Endothelial cell of umbilical vein (primary cell): ENCODE data around the gene ANGPT4. TPM values are rescaled to one million over a fixed set of nuclear protein-coding genes. Genes with fewer than 3 reads are reported as not detected.

Experiments used
- BruUV-seq: library from RNA; stranded (reverse); fragments of 400-500 nt; replicated peaks from 2 replicates; lab custom pipeline; 2021; lab: Mats Ljungman, UMichigan
- CTCF ChIA-PET: fragments of 300-600, 350-600 bp; sonication (Branson Sonifier 250); formaldehyde crosslinking; loops from one replicate; lab custom pipeline; 2021; ENCODE audit warnings: antibody characterized with exemption, inconsistent platforms; lab: Charles Lee
- POLR2A ChIA-PET: fragments of 300-600, 350-600 bp; sonication (Branson Sonifier 250); formaldehyde crosslinking; loops from one replicate; lab custom pipeline; 2021; ENCODE audit warnings: antibody characterized with exemption, inconsistent platforms; lab: Charles Lee
- DNase-seq: peaks from one replicate; pipeline ENCODE4 v3.0.0-alpha.2; 2011; ENCODE audit warnings: low read depth, low spot score
- FAIRE-seq: peaks from 2 replicates; lab custom pipeline; 2011; peaks lifted over from hg19 to GRCh38; lab: Jason Lieb, UNC
- H2AFZ ChIP-seq: 2 replicates; pipeline ENCODE4 v1.6.0; 2012; ENCODE audit warnings: low read depth, low read length, control low read depth, inconsistent platforms
- H3K27ac ChIP-seq: 2 replicates; pipeline ENCODE4 v1.5.1; 2011; ENCODE audit warnings: low read depth, mild to moderate bottlenecking, control low read depth, low read length, moderate library complexity; ENCODE audit not compliant: insufficient read depth
- H3K27me3 ChIP-seq, 2 experiments: 2 replicates each; pipeline versions ENCODE4 v1.6.0 to v1.6.1; 2011; ENCODE audit warnings: low read length in 2 of 2, mixed read lengths in 1 of 2; ENCODE audit not compliant: control insufficient read depth in 2 of 2, insufficient read depth in 2 of 2
- H3K36me3 ChIP-seq, 2 experiments: 2 replicates in 1 of 2; 3 replicates in 1 of 2; pipeline ENCODE4 v1.5.1; 2011; ENCODE audit warnings: low read length in 2 of 2, mild to moderate bottlenecking in 1 of 2, moderate library complexity in 1 of 2; ENCODE audit not compliant: control insufficient read depth in 2 of 2, insufficient read depth in 2 of 2; ENCODE audit errors: extremely low read depth in 1 of 2
- H3K4me1 ChIP-seq: 3 replicates; pipeline ENCODE4 v1.5.1; 2011; ENCODE audit warnings: mild to moderate bottlenecking, low read length; ENCODE audit not compliant: control insufficient read depth, insufficient read depth; ENCODE audit errors: extremely low read depth
- H3K4me2 ChIP-seq: 2 replicates; pipeline ENCODE4 v1.6.1; 2011; ENCODE audit warnings: low read length, control low read depth, mixed read lengths; ENCODE audit not compliant: insufficient read depth
- H3K4me3 ChIP-seq, 3 experiments: fragments of 200-600 bp in 1 of 3; sonication (generic), shearing (Covaris generic) in 1 of 3; replicated peaks in 1 of 3; 2 replicates each; pipeline ENCODE4 v1.5.1; 2011 to 2016; ENCODE audit warnings: control low read depth in 3 of 3, low read length in 3 of 3, mild to moderate bottlenecking in 2 of 3, inconsistent platforms in 1 of 3, low read depth in 1 of 3, moderate library complexity in 1 of 3; ENCODE audit not compliant: insufficient read depth in 1 of 3
- H3K79me2 ChIP-seq: 2 replicates; pipeline ENCODE4 v1.6.0; 2012; ENCODE audit warnings: low read length, inconsistent platforms; ENCODE audit not compliant: control insufficient read depth, insufficient read depth
- H3K9ac ChIP-seq: replicated peaks from 2 replicates; pipeline ENCODE3; 2011; ENCODE audit warnings: low read length, control low read depth; ENCODE audit not compliant: insufficient read depth; ENCODE audit errors: extremely low read depth
- H3K9me1 ChIP-seq: replicated peaks from 3 replicates; pipeline ENCODE4 v1.6.0; 2011; ENCODE audit warnings: mild to moderate bottlenecking, low read length; ENCODE audit not compliant: control insufficient read depth, insufficient read depth; ENCODE audit errors: extremely low read depth
- H3K9me3 ChIP-seq: replicated peaks from 2 replicates; pipeline ENCODE4 v1.5.1; 2012; ENCODE audit warnings: low read length, inconsistent platforms; ENCODE audit not compliant: control insufficient read depth, insufficient read depth
- H4K20me1 ChIP-seq: replicated peaks from 2 replicates; pipeline ENCODE3; 2011; ENCODE audit warnings: mild to moderate bottlenecking, low read length; ENCODE audit not compliant: control insufficient read depth, insufficient read depth; ENCODE audit errors: extremely low read depth
- CTCF ChIP-seq, 2 donors: IDR thresholded peaks; 1 replicate in 1 of 2; 2 replicates in 1 of 2; pipeline ENCODE4 v1.5.1; 2011; ENCODE audit warnings: low read length in 2 of 2, mild to moderate bottlenecking in 2 of 2, moderate library complexity in 2 of 2, control low read depth in 1 of 2, inconsistent platforms in 1 of 2, low read depth in 1 of 2; ENCODE audit not compliant: insufficient read depth in 1 of 2; ENCODE audit errors: extremely low read depth in 1 of 2
- EZH2 ChIP-seq: IDR thresholded peaks from 2 replicates; pipeline ENCODE4 v1.6.1; 2012; ENCODE audit warnings: borderline replicate concordance, low read depth, mild to moderate bottlenecking, moderate library complexity, low read length, inconsistent platforms; ENCODE audit not compliant: severe bottlenecking
- FOS ChIP-seq: IDR thresholded peaks from 2 replicates; pipeline ENCODE4 v1.6.1; 2011; ENCODE audit warnings: mild to moderate bottlenecking, low read length, moderate library complexity, borderline replicate concordance; ENCODE audit not compliant: insufficient read depth
- GATA2 ChIP-seq: IDR thresholded peaks from 2 replicates; pipeline ENCODE4 v1.7.0; 2011; ENCODE audit warnings: low read depth, mild to moderate bottlenecking, moderate library complexity, mixed read lengths, low read length; ENCODE audit not compliant: insufficient read length, insufficient read depth
- JUN ChIP-seq: IDR thresholded peaks from 2 replicates; pipeline ENCODE4 v1.6.1; 2011; ENCODE audit warnings: borderline replicate concordance, low read depth; ENCODE audit not compliant: insufficient read length, insufficient read depth
- MYC ChIP-seq: IDR thresholded peaks from one replicate; pipeline ENCODE4 v1.6.1; 2011; ENCODE audit warnings: mild to moderate bottlenecking, low read depth, low read length
- POLR2A ChIP-seq: IDR thresholded peaks from 2 replicates; pipeline ENCODE4 v1.6.1; 2012; ENCODE audit warnings: low read depth, mild to moderate bottlenecking, control low read depth, low read length
- POLR2AphosphoS5 ChIP-seq: IDR thresholded peaks from 2 replicates; pipeline ENCODE4 v1.6.1; 2012; ENCODE audit warnings: low read depth, mild to moderate bottlenecking, control low read depth, low read length, moderate library complexity; ENCODE audit not compliant: insufficient read depth
- dilution Hi-C: fragments of 300-500 bp; cut with MboI; formaldehyde crosslinking; loops from one replicate; pipeline ENCODE4 v1.15.0; 2019; ENCODE audit warnings: low sequenced_read_pairs; ENCODE audit not compliant: extremely low pct_ligation_motif_present
- intact Hi-C: fragments of 100-400 bp; cut with micrococcal nuclease; formaldehyde crosslinking; loops from one replicate; pipeline ENCODE4 v1.10.0; 2022
- polyA plus RNA-seq, 4 experiments: library from polyadenylated mRNA; depleted of rRNA in 3 of 4; stranded (reverse) in 3 of 4; unstranded in 1 of 4; fragments of >200 nt; gene quantifications; 2 replicates each; pipeline versions ENCODE4 v1.2.1 to v1.2.3, GENCODE V29; 2011 to 2012; ENCODE audit warnings: missing spikeins in 1 of 4
- total RNA-seq: library from RNA; stranded (reverse); gene quantifications from 2 replicates; pipeline ENCODE4 v1.2.3, GENCODE V29; 2021
- TF ChIP-seq, protein P1 (sequence below): IDR thresholded peaks from 2 replicates; pipeline ENCODE4 v1.6.1; 2011; ENCODE audit not compliant: insufficient read depth, insufficient read length

The ANGPT4 gene
- total and polyA plus RNA-seq, 2 donors (not counting 3 experiments of a cell fraction or from before 2014, with no cell fraction given), result not detected

- BruUV-seq, result no TSS peak
- Histone ChIP-seq H3K27ac (no peak overlapping the region), H2AFZ (no peak overlapping the region), H3K27me3 (no peaks in the 10 kb centered on the region), H3K9me1 (no peaks in the 10 kb centered on the region), H3K36me3 (no peaks in the 10 kb centered on the region), H3K79me2 (no peaks in the 10 kb centered on the region), H3K4me1 (no peaks in the 10 kb centered on the region), H3K4me3 (no peak overlapping the region), H3K9me3 (no peaks in the 10 kb centered on the region), H4K20me1 (no peaks in the 10 kb centered on the region), H3K4me2 (no peak overlapping the region), H3K9ac (no peak overlapping the region)
- DNase-seq (no peak), FAIRE-seq (no peak)
- ChIA-PET POLR2A (no interaction called here), CTCF (interaction anchor here (1.6 kb wide), 1 partner anchor 12 kb away, joined by 3 read pairs; no protein-coding TSS in a partner anchor)
- intact Hi-C loops (no loop called here), dilution Hi-C loops (no loop called here)
- TF ChIP-seq JUN (no peak), POLR2A (no peak), FOS (no peak), GATA2 (no peak), EZH2 (no peak), MYC (no peak), POLR2AphosphoS5 (no peak), CTCF (IDR thresholded peaks at IDR 0.05; ENCODE audit: extremely low read depth in 1 of 2, insufficient read depth in 1 of 2, low read depth in 1 of 2, low read length in 2 of 2) (no peak)
- TF ChIP-seq, protein P1, sequence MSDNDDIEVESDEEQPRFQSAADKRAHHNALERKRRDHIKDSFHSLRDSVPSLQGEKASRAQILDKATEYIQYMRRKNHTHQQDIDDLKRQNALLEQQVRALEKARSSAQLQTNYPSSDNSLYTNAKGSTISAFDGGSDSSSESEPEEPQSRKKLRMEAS, result no peak
These were observed 9.3 kb downstream of the ANGPT4 start for GRCh38 chr20:906703-907270.
